Endothelial cell (in vitro differentiated cells): ENCODE measurements around the gene INPP5F. TPM values are rescaled to one million over a fixed set of nuclear protein-coding genes. Genes with fewer than 3 reads are reported as not detected.

Experiments used
- DNase-seq: peaks from one replicate; pipeline ENCODE4 v3.0.0; 2021; ENCODE audit warnings: low spot score
- H3K27ac Mint-ChIP-seq: one replicate; pipeline ENCODE4 v1.8.0; 2021; ENCODE audit warnings: mixed read lengths, inconsistent platforms; ENCODE audit not compliant: unreplicated experiment
- H3K27me3 Mint-ChIP-seq: one replicate; pipeline ENCODE4 v1.8.0; 2021; ENCODE audit warnings: mild to moderate bottlenecking, moderate library complexity, mixed read lengths, inconsistent platforms; ENCODE audit not compliant: unreplicated experiment
- H3K36me3 Mint-ChIP-seq: one replicate; pipeline ENCODE4 v1.8.0; 2021; ENCODE audit warnings: mild to moderate bottlenecking, low read depth, mixed read lengths, inconsistent platforms; ENCODE audit not compliant: unreplicated experiment
- H3K4me1 Mint-ChIP-seq: one replicate; pipeline ENCODE4 v1.8.0; 2021; ENCODE audit warnings: mild to moderate bottlenecking, mixed read lengths, inconsistent platforms; ENCODE audit not compliant: unreplicated experiment
- H3K4me3 Mint-ChIP-seq: one replicate; pipeline ENCODE4 v1.8.0; 2021; ENCODE audit warnings: mild to moderate bottlenecking, mixed read lengths, inconsistent platforms; ENCODE audit not compliant: unreplicated experiment
- H3K9me3 Mint-ChIP-seq: one replicate; pipeline ENCODE4 v1.8.0; 2021; ENCODE audit warnings: mixed read lengths, inconsistent platforms; ENCODE audit not compliant: unreplicated experiment
- CTCF ChIP-seq: fragments of 200-600 bp; sonication (generic); IDR thresholded peaks from one replicate; pipeline ENCODE4 v1.5.0; 2021; ENCODE audit warnings: antibody characterized with exemption; ENCODE audit not compliant: unreplicated experiment
- total RNA-seq: library from RNA; stranded (reverse); fragmentation: NEBNext Ultra II Directional; extraction: Animal tissue kit (Norgen Biotek cat#: 25700); gene quantifications from one replicate; pipeline ENCODE4 v1.2.1, GENCODE V29; 2021; ENCODE audit not compliant: unreplicated experiment

INPP5F gene
- total RNA-seq, 1 donor from 2014 or later, result 45.7 TPM

GRCh38 chr10:119871881-119872609, 146.2 kb downstream of the INPP5F start:
- TF ChIP-seq CTCF, result no peak
- DNase-seq, result peak; percentile 42
- Mint-ChIP-seq H3K9me3 (no peaks in the 10 kb centered on the region), H3K4me3 (peak overlapping the region; percentile 99), H3K4me1 (peaks cover 30% of the 10 kb centered on the region), H3K36me3 (peaks cover 7% of the 10 kb centered on the region), H3K27ac (peak overlapping the region; percentile 93), H3K27me3 (peaks cover 8% of the 10 kb centered on the region)

GRCh38 chr10:119872610-119872859, 146.7 kb downstream of the INPP5F start, which contains the start of gene MCMBP:
Gene MCMBP, minus strand, starts transcription at chr10:119872843. Its CDS starts 259 bp downstream, at chr10:119872584.
- H3K4me1 Mint-ChIP-seq, result peaks cover 30% of the 10 kb centered on the region
- H3K27me3 Mint-ChIP-seq, result peaks cover 8% of the 10 kb centered on the region
- peaks cover 7% of the 10 kb centered on the region for H3K36me3 Mint-ChIP-seq
- no peaks in the 10 kb centered on the region for H3K9me3 Mint-ChIP-seq
- peak within 1 kb of the TSS; percentile 99 for H3K4me3 Mint-ChIP-seq
- no peak for TF ChIP-seq CTCF
- no peak for DNase-seq
- peak within 1 kb of the TSS; percentile 93 for H3K27ac Mint-ChIP-seq

- Mint-ChIP-seq H3K36me3 (peaks cover 7% of the 10 kb centered on the region), H3K4me1 (peaks cover 30% of the 10 kb centered on the region), H3K9me3 (no peaks in the 10 kb centered on the region), H3K27me3 (peaks cover 8% of the 10 kb centered on the region), H3K27ac (peak overlapping the region; percentile 33), H3K4me3 (peak overlapping the region; percentile 92)
- DNase-seq, result peak; percentile 87
- TF ChIP-seq CTCF, result no peak
These were observed 147.2 kb downstream of the INPP5F start for GRCh38 chr10:119872860-119873681.

- H3K9me3 Mint-ChIP-seq, result no peaks in the 10 kb centered on the region
- H3K27ac Mint-ChIP-seq, result no peak overlapping the region
- H3K36me3 Mint-ChIP-seq, result no peaks in the 10 kb centered on the region
- no peaks in the 10 kb centered on the region for H3K27me3 Mint-ChIP-seq
- no peak for DNase-seq
- peaks cover 4% of the 10 kb centered on the region for H3K4me1 Mint-ChIP-seq
- H3K4me3 Mint-ChIP-seq, result no peak overlapping the region
- TF ChIP-seq CTCF, result no peak
These were observed 152.7 kb downstream of the INPP5F start for GRCh38 chr10:119878524-119878923.

Other genes with a start within 250 kb of the INPP5F start
- gene RGS10, start 183.3 kb upstream of the INPP5F start, total RNA-seq, result 20.0 TPM
- 184 TPM for gene TIAL1, start 129.1 kb upstream of the INPP5F start, total RNA-seq
- 24.6 TPM for gene BAG3, start 74.7 kb upstream of the INPP5F start, total RNA-seq
- 72.1 TPM for gene MCMBP, start 146.8 kb downstream of the INPP5F start, total RNA-seq
- gene SEC23IP, start 166.7 kb downstream of the INPP5F start, total RNA-seq, result 68.7 TPM